ENCODE measurements around the gene UGT1A10.
"Not testable (repeated sequence)": the region's sequence is repeated elsewhere in the genome, so short reads cannot be mapped to it uniquely, and the experiment has no call there.

UGT1A10 gene

DNA sequence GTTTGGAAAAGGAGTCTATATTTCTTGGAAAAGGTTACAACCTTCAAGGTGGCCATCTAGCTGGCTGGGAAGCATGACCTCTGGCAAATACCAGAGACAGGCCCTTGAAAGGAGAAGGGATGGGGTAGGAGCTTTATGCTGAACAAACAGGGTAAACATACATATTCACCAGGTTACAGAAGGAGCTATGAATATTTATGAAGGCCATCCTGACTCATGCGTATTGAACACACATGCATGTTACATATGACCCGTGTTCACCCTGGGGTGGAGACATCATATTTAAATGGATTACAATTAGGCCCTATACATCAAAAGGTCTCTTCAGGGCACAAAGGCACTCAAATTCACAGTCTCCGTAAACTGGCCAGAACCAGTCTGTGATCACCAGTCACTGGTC lies 19.7 kb downstream of the UGT1A10 start:
- not testable (repeated sequence) for DNase-seq (ENCODE audit: low read depth)

DNA sequence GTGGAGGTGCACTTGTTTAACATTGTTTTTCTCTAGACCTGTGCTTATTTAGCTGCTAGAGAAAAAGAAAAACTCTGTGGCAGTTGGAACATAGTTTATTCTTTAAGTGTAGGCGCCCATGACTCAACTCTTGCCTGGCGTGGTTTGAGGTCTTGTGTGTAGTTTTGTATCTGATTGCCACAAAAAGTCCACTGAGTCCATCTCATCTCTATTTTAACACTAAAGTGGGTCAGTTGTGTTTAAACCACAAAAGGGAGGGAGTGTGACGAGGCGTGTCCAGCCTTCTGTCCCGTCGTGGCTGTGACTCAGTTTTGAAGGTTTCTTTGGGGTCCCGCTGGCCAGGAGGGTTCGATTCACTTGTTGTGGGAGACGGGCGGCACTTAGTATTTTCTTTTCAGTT lies 20.2 kb downstream of the UGT1A10 start:
- DNase-seq (ENCODE audit: low read depth): no peak

- DNase-seq (ENCODE audit: low read depth): no peak
Measured at GRCh38 chr2:233658610-233659009, 22.4 kb downstream of the UGT1A10 start.

DNA sequence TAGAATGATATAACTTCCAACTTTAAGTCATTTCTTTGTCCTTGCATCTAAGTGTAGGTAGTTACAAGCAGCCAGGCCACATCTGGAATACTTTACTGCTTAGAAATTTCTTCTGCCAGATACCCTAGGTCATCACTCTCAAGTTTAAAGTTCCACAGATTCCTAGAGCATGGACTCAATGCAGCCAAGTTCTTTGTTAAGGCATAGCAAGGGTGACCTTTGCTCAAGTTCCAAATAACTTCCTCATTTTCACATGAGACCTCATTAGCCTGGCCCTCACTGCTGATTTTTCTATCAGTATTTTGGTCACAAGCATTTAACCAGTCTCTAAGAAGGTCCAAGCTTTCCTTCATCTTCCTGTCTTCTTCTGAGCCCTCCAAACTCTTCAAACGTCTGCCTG lies 27.7 kb downstream of the UGT1A10 start:
- no peak for DNase-seq (ENCODE audit: low read depth)

DNA sequence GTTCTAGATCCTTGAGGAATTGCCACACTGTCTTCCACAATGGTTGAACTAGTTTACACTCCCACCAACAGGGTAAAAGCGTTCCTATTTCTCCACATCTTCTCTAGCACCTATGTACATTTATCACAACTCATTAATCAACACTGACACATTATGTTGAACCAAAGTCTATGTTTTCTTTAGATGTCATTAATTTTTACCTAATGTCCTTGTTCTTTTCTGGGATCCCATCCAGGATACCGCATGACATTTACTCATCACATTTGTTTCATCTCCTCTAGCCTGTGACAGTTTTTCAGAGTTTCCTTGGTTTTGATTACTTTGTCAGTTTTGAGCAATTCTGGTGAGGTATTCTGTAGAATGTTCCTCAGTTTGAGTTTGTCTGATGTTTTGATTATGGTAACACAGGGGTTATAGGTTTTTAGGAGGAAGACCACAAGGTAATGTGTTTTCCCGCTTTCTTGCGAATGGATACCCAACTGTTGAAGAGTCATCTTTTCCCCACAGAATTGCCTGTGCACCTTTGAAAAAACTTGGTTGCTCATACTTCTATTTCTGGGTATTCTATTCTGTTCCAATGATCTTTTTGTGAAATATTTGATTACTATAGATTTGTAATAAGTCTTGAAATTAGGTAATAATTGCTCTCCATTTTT lies 32.5 kb downstream of the UGT1A10 start:
- no peak for DNase-seq (ENCODE audit: low read depth)

DNA sequence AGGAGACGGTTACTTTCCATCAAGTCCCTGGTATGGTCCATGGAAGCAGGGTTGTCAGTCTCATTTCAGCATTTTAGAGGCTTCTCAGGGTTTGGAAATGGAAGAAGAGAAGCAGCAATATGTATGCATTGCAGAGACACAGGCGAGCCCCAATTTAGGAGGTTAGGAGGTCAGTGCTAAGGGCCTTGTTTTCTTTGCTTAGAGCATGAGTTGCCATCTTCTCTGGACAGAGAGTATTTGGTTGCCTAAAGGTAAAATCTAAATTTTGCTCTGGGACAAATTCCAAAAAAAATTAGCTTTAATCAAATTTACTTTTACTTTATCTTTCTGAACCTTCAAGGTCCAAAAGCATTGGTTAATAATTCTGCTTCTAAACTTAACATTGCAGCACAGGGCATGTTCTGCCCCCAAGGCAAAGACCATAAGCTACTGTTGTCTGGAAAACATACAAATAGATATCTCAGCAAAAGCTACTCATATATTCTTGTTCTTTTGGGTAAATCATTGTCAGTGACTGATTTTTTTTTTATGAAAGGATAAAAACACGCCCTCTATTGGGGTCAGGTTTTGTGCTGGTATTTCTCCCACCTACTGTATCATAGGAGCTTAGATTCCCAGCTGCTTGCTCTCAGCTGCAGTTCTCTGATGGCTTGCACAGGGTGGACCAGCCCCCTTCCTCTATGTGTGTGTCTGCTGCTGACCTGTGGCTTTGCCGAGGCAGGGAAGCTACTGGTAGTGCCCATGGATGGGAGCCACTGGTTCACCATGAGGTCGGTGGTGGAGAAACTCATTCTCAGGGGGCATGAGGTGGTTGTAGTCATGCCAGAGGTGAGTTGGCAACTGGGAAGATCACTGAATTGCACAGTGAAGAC lies 35.3 kb downstream of the UGT1A10 start, which contains the start of gene UGT1A9:
Gene UGT1A9, plus strand, starts transcription at position 609 of the 872 bp plus-strand sequence. Its CDS starts 37 bp downstream, at position 646.
- DNase-seq (ENCODE audit: low read depth): no peak

GRCh38 chr2:233672886-233673285 lies 36.6 kb downstream of the UGT1A10 start:
- DNase-seq (ENCODE audit: low read depth): no peak

- DNase-seq (ENCODE audit: low read depth): no peak
Measured at GRCh38 chr2:233673896-233674295, 37.6 kb downstream of the UGT1A10 start.

- DNase-seq (ENCODE audit: low read depth): no peak
Measured at GRCh38 chr2:233674314-233674713, 38.1 kb downstream of the UGT1A10 start.

DNA sequence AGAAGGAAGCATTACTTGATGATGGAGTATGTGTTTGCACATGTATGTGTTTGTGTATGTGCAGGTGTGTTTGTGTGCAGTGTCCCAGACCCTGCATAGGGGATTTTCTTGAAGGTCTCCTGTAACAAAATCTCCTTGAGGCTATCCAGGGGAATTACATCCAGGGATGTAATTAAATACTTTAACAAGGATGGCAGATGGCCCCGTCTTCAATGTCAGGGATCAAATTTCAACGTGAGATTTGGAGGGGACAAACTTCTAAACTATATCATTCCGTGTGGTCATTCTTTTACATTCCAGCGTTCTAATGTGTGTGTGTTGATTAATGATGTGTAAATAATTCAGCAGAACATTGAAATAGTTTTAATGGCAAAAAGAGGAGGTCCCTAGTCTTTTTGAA lies 38.7 kb downstream of the UGT1A10 start:
- no peak for DNase-seq (ENCODE audit: low read depth)

GRCh38 chr2:233676046-233676445 lies 39.8 kb downstream of the UGT1A10 start:
- DNase-seq (ENCODE audit: low read depth): no peak

DNA sequence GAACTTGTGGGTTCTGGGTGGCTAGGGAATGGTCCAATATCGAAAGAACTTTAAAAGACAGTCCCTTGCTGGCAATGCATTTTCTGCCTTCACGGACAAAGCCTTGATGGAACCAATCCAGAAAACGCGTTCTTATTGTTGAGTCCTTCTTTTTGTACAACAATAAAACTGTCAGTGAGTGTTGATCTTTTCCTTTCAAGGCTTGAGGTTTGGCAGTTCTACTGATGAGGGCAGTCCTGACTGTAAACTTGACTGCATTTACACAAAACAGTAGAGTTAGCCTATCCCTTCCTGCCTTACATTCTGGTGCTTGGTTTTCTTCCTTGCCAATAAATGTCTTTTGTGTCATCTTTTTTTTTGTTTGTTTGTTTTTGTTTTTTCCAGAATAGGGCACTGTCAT lies 42.9 kb downstream of the UGT1A10 start:
- DNase-seq (ENCODE audit: low read depth): no peak

DNA sequence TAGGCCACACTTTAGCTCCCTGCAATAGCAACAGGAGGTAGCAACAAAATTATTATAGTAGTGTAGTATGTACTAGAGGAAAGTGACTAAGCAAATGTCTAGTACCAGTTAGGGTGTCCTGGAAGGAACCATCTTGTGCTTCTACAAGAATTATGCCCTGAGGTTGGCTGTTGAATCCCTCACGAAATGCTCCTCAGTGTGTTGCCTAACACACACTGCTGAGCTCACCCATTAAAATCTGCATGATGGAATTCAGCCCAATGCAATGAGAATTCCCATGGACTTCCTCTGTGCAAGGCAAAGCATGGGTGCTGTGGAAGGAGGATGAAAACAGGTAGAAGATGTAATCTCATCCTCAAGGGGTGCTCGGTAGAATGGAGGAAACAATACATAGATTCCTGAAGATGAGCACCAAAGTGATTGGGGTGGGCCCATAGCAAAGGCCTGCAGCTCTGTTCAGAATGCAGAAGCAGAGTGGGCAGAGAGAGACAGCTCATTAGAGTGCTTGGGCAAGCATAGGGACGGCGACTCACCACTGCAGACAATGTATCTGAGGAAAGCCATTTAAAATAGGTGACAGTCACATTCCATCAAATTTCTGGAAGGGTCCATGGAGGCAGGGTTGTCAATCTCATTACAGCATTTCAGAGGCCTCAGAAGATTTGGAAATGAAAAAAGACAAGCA lies 44.3 kb downstream of the UGT1A10 start:
- no peak for DNase-seq (ENCODE audit: low read depth)

DNA sequence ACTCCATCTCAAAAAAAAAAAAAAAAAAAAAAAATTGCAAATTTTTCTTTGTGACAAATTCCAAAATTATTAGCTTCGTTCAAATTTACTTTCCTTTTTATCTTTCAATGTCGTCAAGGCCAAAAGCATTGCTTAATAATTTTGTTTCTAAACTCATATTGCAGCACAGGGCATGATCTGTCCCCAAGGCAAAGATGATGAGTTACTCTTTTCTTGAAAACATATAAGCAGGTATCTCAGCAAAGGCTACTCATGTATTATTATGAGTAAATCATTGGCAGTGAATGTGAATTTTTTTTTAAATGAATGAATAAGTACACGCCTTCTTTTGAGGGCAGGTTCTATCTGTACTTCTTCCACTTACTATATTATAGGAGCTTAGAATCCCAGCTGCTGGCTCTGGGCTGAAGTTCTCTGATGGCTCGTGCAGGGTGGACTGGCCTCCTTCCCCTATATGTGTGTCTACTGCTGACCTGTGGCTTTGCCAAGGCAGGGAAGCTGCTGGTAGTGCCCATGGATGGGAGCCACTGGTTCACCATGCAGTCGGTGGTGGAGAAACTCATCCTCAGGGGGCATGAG lies 45.4 kb downstream of the UGT1A10 start, which contains the start of gene UGT1A7:
Gene UGT1A7, plus strand, starts transcription at position 381 of the 579 bp plus-strand sequence. Its CDS starts 37 bp downstream, at position 418.
- DNase-seq (ENCODE audit: low read depth): no peak

GRCh38 chr2:233684640-233685039 lies 48.4 kb downstream of the UGT1A10 start:
- no peak for DNase-seq (ENCODE audit: low read depth)

GRCh38 chr2:233686928-233687327 lies 50.7 kb downstream of the UGT1A10 start:
- no peak for DNase-seq (ENCODE audit: low read depth)

DNA sequence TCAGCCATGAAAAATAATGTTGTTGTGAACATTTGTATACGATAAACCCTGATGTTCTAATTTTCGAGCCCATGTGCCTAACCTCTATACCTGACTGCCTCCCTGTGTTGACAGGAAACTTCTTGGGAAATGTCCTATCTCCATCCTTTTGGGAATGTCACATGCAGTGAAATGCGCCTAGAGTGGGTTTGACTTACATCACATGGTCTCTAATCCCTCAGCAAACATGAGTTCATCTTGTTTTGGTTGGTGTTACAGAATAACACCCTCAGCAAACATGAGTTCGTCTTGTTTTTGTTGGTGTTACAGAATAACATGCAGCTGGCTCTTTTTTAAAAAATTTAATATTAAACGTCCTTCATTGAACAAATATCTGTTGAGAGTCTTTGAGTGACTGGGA lies 52.1 kb downstream of the UGT1A10 start:
- no peak for DNase-seq (ENCODE audit: low read depth)

- DNase-seq (ENCODE audit: low read depth): no peak
Measured at GRCh38 chr2:233689031-233689430, 52.8 kb downstream of the UGT1A10 start.

- DNase-seq (ENCODE audit: low read depth): no peak
Measured at GRCh38 chr2:233689501-233689900, 53.3 kb downstream of the UGT1A10 start.

GRCh38 chr2:233690444-233690843 lies 54.2 kb downstream of the UGT1A10 start:
- DNase-seq (ENCODE audit: low read depth): no peak

- DNase-seq (ENCODE audit: low read depth): no peak
Measured at GRCh38 chr2:233691443-233692433, 55.5 kb downstream of the UGT1A10 start.

Data from HS-5 (cell line).